ENCODE data around the gene FRMD1.

FRMD1 gene

DNA sequence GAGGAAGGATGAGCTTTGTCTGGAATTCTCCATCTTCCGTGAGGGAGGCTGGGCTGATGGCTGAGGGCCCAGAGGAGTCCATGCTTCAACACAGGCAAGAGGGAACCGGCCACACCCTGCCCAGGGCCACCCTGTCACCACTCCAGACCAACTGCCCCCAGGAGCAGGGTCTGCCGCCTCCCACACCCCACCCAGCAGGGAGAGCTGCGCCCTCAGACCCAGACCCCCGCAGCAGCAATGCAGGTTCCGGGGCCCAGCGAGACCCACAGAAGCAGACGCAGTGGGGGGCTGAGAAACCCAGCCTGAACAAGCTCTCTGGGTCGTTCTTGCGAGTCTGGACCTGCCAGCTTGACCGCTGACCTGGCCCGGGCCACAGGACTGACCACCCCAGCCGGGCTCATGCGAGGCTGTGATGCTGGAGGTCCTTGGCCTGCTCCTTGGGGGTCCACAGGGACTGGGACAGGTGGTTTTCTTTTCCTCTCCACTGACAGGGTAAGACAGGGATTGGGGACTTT is 25.0 kb downstream of the FRMD1 start:
- DNase-seq = no peak

DNA sequence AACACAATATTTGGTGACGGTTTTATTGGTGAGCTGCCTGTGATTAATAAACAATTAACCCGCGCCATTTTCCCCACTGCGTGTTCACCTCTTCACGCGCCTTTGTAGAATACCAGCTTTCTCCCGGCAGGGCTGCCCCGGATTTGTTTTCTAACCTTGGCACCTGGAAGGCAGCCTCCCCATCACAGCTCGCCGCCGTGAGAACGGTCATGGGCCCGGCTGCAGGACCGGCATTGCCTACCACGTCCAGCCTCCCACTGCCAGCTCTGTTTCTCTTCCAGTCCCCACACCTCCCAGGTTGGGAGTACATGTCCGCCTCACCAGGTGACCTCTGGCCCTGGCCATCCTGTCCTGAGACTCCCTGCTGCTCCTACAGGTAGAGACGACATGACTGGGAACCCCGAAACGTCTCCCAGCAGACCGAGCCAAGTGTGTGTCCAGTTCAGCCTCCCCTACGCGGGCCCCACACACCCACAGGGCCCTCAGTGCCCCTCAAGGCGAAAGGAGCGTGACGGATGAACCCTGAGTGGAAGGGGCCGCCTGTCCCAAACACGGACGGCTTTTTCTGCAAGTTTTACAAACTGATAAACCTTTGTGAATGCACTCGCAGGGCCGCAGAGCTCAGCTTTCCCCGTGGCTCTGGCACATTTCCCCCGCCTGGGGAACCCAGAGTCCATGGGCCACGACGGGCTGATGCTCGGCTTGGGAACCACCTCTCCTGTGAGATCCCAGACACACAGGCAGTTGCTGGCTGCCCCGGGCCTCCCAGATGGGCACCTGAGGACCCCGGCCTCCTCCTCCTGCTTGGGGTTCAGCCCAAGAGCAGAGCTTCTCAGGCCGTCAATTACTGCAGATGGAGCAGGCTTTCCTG is 25.7 kb downstream of the FRMD1 start:
- DNase-seq = no peak

DNA sequence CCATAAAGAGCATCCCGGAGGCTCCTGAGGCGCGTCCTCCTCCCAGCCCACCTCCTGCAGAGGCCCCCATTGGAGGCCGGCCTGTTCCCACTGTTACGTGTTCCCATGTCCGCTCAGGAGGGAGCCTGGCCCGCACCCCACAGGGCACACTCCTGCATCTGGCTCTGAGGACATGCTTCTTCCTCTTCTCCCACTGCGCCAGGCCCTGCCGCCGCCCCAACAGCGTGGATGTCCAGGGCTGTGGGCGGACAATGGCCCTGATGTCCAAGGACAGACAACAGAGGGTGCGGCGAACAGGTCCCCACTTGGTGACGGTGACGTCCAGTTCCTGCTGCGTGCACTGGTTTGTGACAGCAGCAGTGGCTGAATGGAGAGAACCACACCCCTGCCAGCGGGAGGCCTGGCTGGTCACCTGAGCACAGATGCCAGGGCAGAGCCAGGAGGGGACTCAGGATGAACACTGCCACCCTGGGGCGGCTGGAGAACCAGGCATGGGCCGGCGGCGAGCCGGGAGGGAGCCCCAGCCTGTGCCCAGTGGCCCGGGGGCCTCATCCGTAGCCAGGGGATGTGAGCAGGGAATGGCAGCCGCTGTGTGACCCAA is 26.6 kb downstream of the FRMD1 start:
- no peak for DNase-seq

GRCh38 chr6:168051648-168052047 is 27.4 kb downstream of the FRMD1 start:
- no peak for DNase-seq

- DNase-seq = peak; percentile 29
Measured at GRCh38 chr6:168050881-168051586, 28.0 kb downstream of the FRMD1 start.

- no peak for DNase-seq
Measured at GRCh38 chr6:168050225-168050880, 28.7 kb downstream of the FRMD1 start.

DNA sequence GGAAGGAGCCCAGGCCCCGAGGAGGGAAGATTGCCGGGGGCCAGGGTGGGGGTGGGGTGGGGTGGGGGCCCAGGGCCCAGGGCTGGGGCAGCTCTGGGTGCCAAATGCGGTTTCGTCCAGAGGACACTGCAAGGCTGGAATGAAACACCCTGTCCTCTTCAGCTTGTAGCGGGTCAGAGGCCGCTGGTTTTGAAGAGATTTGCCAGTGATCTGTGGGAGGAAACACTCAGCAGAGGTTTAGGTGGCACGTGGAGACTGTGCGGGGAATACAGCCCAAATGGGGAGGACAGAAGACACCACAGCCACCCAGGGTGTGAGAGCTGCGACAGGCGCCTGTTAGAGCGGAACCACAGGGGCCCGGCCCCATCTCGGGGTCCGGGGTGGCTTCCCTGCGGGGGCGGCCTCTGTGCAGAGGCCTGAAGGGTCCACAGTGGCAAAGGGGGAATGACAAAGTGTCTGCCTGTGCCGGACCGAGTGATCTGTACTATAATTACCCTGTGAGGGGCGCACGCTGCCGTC is 29.2 kb downstream of the FRMD1 start:
- no peak for DNase-seq

DNA sequence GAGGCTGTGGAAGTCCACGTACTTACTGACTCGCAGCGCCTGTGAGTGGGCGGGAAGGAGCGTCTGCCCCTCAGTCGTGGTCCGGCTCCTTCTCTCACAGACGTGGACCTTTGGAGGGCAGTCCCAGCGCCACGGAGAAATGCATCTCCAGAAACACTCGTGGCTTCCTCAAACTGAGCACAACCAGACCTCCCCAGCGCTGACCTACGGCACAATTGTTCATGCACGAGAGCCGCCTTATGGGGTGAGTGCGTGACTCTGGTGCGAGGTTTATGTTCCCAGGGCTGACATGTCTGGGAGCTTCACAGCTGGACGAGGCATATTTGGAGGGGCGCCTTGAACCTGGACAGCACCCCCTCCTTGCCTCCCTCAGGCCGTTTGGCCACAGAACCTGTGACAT is 29.7 kb downstream of the FRMD1 start:
- DNase-seq = no peak

DNA sequence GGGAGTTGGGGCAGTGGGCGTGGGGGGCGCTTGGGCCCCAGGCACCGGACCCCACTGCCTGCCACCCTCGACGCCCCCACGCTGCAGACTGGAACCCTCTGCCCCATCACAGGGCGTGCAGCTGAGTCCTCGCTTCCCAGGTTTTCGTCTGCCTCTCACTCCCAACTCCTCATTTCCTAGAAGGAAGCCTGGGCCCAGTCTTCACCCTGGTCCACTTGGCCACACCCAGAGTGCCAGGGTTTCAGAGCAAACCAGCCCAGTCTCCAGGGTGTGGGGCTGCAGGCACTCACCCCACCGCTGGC is 30.3 kb downstream of the FRMD1 start:
- no peak for DNase-seq

DNA sequence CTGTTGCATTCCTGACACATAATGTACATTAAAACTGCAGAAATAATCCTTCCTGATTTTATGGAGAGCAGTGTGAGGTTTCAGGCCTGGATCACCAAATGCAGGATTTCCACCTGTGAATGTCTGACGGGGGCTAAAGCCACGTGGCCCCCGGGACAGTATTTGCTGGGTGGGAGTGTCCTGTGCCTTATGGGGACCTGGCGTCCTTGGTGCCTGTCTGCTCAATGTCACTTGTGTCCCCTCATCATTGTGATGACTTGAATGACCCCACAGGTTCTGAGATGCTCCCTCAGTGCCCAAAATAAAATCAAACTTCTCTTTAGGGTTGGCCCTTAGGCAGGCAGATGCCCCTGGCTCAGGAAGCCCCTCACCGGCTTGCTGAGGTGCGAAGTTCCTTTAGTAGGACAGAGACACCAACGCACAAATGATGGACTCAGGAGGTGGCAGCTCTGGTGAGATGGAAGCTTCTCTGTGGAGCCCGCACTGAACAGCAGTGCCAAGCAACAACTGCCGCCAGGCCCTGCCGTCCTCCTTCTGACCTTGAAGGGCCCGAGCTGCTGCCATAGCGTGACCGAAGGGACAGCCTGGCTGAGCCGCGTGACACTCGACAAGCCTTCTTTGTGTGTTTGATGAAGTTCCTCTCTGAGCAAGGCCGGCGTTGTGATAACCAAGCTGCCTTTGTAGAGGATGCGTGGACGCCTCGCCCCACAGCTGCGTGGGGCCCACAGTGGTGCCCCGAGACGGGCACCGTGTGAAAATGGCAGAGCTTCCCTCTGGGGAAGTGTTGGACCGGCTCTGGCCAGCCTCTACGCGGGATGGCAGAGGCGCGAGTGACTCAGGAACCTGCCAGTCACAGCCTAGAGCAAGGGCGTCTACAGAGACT is 30.9 kb downstream of the FRMD1 start:
- DNase-seq = no peak

DNA sequence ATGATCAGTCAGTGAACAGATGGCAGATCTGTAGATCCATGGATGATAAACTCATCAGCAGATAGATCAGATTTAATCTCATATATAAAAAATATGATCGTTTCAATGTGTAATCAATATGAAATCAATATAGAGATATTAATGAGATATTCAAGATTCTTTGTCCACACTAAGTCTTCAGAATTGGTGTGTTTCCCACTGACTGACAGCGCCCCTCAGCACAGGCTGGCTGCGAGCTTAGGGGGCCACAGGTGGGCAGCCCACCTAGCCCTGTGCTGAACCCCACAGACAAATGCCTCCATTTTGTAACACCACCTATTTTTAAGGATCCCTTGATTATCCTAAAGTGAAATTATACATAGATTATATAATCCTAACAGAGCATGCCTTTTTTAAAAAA is 32.3 kb downstream of the FRMD1 start:
- no peak for DNase-seq

GRCh38 chr6:168045706-168046620 is 33.0 kb downstream of the FRMD1 start:
- DNase-seq = no peak

- no peak for DNase-seq
Measured at GRCh38 chr6:168045141-168045691, 33.8 kb downstream of the FRMD1 start.

GRCh38 chr6:168044521-168045130 is 34.4 kb downstream of the FRMD1 start:
- DNase-seq = no peak

DNA sequence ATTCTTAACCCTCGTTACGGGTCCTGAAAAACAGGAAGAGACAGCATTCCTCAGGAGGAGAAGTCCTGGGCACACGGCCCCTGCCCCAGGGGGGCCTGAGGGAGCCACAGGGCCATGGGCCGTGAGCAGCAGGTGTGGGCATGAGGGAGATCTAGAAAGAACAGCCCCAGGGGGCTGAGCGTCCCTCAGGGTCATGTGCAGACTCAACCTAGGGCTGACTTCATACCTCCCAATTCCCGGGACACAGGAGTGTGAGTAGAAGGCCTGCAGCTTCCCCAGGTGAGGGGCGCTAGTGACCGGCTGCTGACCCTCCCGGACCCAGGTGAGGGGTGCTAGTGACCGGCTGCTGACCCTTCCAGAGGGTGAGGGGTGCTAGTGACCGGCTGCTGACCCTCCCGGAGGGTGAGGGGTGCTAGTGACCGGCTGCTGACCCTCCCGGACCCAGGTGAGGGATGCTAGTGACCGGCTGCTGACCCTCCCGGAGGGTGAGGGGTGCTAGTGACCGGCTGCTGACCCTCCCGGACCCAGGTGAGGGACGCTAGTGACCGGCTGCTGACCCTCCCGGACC is 35.1 kb downstream of the FRMD1 start:
- no peak for DNase-seq

DNA sequence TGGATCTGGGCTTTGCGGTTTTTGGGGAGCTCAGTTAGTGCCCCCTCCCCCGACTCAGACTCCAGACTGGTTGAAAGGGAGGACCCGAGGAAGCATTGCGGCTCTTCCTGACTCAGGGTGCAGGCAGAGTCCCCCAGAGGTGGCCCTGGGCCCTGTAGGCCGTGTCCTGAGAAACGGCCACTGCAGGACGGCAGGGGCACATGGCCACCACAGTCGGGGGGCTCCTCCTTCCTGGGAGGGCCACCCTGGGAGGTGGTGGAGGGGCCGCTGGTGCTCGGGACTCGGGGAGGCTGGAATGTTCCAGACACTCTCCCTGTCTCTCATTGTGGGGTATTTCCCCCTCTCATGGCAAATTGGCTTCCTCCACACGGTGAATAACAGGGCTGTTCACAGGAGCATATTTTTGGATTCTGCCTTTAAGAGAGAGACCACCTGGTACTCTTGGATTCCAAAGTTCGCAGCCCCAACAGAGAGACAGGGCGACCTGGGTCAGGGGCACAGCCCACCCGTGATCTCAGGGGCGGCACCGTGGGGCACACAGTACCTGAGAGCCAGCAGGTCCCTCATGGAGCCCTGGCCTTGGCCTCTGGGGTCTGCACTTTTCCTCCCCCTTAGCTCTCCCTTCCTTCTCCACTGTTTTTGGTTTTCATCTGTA is 35.7 kb downstream of the FRMD1 start:
- no peak for DNase-seq

- no peak for DNase-seq
Measured at GRCh38 chr6:168042426-168043192, 36.4 kb downstream of the FRMD1 start.

GRCh38 chr6:168041928-168042327 is 37.1 kb downstream of the FRMD1 start:
- no peak for DNase-seq
